NCI-H460 (cell line): ENCODE measurements around the gene TRABD2B. TPM values are rescaled to one million over a fixed set of nuclear protein-coding genes. Genes with fewer than 3 reads are reported as not detected.

Source experiments
- DNase-seq: peaks from one replicate; pipeline ENCODE4 v3.0.0-alpha.2; 2016; ENCODE audit warnings: low read depth; ENCODE audit errors: extremely low read depth
- total RNA-seq: library from RNA; depleted of rRNA; stranded (reverse); fragments of >200 nt; shearing (Covaris generic); gene quantifications from 2 replicates; pipeline ENCODE4 v1.2.3, GENCODE V29; 2014; rRNA removed

The TRABD2B gene
- total RNA-seq, 1 experiment from 2014 or later = 1.3 TPM

GRCh38 chr1:47713333-47713953, 283.7 kb downstream of the TRABD2B start:
- no peak for DNase-seq

GRCh38 chr1:47712596-47713299, 284.4 kb downstream of the TRABD2B start:
- DNase-seq = no peak

- DNase-seq = no peak
Measured at GRCh38 chr1:47711848-47712492, 285.2 kb downstream of the TRABD2B start.

GRCh38 chr1:47711184-47711847, 285.9 kb downstream of the TRABD2B start:
- DNase-seq = no peak

Other genes starting within 250 kb of the TRABD2B start
- gene SLC5A9, start 225.3 kb upstream of the TRABD2B start, total RNA-seq = not detected in 2 replicates